ENCODE data around the gene APOB.

The APOB gene

DNA sequence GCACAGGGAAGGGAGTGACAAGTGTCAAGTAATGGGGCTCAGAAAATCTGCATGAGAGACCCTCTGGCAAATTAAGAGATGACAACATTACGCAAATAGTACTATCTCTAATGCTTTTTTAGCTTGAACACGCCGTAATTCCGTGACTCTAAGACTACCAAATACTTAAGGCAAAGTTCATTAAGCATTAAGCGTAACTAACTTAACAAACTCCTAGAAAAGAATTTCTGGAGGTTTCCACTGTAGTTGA lies 1.2 kb downstream of the APOB start:
- Histone ChIP-seq H3K9me3 (ENCODE audit: insufficient read depth, low read length, severe bottlenecking) (no peaks in the 10 kb centered on the region), H3K79me2 (ENCODE audit: insufficient read depth, low read length) (no peaks in the 10 kb centered on the region), H4K20me1 (ENCODE audit: insufficient read depth, low read length) (no peaks in the 10 kb centered on the region), H3K4me2 (ENCODE audit: insufficient read depth, low read length) (no peak overlapping the region), H3K36me3 (ENCODE audit: insufficient read depth, low read length) (no peaks in the 10 kb centered on the region), H3K4me3 (ENCODE audit: low read depth in 1 of 2, low read length in 2 of 2) (no peak overlapping the region), H2AFZ (ENCODE audit: low read depth, low read length) (no peak overlapping the region), H3K9ac (ENCODE audit: low read depth, low read length) (no peak overlapping the region), H3K4me1 (ENCODE audit: insufficient read depth, low read length) (no peaks in the 10 kb centered on the region), H3K27me3 (ENCODE audit: insufficient read depth, low read length, poor library complexity) (no peaks in the 10 kb centered on the region), H3K27ac (ENCODE audit: low read length) (no peak overlapping the region)
- DNase-seq (no peak), ATAC-seq (ENCODE audit: insufficient read depth, low read depth) (no peak)
- no peak for TF ChIP-seq EZH2 (IDR thresholded peaks at IDR 0.05; ENCODE audit: borderline replicate concordance, low read depth, low read length, severe bottlenecking)
- TF ChIP-seq, protein P1, sequence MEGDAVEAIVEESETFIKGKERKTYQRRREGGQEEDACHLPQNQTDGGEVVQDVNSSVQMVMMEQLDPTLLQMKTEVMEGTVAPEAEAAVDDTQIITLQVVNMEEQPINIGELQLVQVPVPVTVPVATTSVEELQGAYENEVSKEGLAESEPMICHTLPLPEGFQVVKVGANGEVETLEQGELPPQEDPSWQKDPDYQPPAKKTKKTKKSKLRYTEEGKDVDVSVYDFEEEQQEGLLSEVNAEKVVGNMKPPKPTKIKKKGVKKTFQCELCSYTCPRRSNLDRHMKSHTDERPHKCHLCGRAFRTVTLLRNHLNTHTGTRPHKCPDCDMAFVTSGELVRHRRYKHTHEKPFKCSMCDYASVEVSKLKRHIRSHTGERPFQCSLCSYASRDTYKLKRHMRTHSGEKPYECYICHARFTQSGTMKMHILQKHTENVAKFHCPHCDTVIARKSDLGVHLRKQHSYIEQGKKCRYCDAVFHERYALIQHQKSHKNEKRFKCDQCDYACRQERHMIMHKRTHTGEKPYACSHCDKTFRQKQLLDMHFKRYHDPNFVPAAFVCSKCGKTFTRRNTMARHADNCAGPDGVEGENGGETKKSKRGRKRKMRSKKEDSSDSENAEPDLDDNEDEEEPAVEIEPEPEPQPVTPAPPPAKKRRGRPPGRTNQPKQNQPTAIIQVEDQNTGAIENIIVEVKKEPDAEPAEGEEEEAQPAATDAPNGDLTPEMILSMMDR (IDR thresholded peaks at IDR 0.05; ENCODE audit: borderline replicate concordance, extremely low read depth, low read length, poor library complexity, severe bottlenecking): no peak

GRCh38 chr2:21041943-21042707 lies 1.7 kb downstream of the APOB start:
- no peak overlapping the region for H3K9ac ChIP-seq (ENCODE audit: low read depth, low read length)
- no peaks in the 10 kb centered on the region for H3K9me3 ChIP-seq (ENCODE audit: insufficient read depth, low read length, severe bottlenecking)
- H3K27me3 ChIP-seq (ENCODE audit: insufficient read depth, low read length, poor library complexity): no peaks in the 10 kb centered on the region
- H3K4me1 ChIP-seq (ENCODE audit: insufficient read depth, low read length): no peaks in the 10 kb centered on the region
- H3K4me2 ChIP-seq (ENCODE audit: insufficient read depth, low read length): no peak overlapping the region
- H3K79me2 ChIP-seq (ENCODE audit: insufficient read depth, low read length): no peaks in the 10 kb centered on the region
- no peak overlapping the region for H2AFZ ChIP-seq (ENCODE audit: low read depth, low read length)
- DNase-seq (no peak), ATAC-seq (ENCODE audit: insufficient read depth, low read depth) (no peak)
- no peak overlapping the region for H3K4me3 ChIP-seq (ENCODE audit: low read depth in 1 of 2, low read length in 2 of 2)
- H3K36me3 ChIP-seq (ENCODE audit: insufficient read depth, low read length): no peaks in the 10 kb centered on the region
- TF ChIP-seq, protein P1 (IDR thresholded peaks at IDR 0.05; ENCODE audit: borderline replicate concordance, extremely low read depth, low read length, poor library complexity, severe bottlenecking): no peak
- no peak for TF ChIP-seq EZH2 (IDR thresholded peaks at IDR 0.05; ENCODE audit: borderline replicate concordance, low read depth, low read length, severe bottlenecking)
- H3K27ac ChIP-seq (ENCODE audit: low read length): no peak overlapping the region
- H4K20me1 ChIP-seq (ENCODE audit: insufficient read depth, low read length): no peaks in the 10 kb centered on the region

GRCh38 chr2:21041462-21041861 lies 2.4 kb downstream of the APOB start:
- Histone ChIP-seq H3K36me3 (ENCODE audit: insufficient read depth, low read length) (no peaks in the 10 kb centered on the region), H3K27ac (ENCODE audit: low read length) (no peak overlapping the region), H2AFZ (ENCODE audit: low read depth, low read length) (no peak overlapping the region), H4K20me1 (ENCODE audit: insufficient read depth, low read length) (no peaks in the 10 kb centered on the region), H3K9ac (ENCODE audit: low read depth, low read length) (no peak overlapping the region), H3K4me2 (ENCODE audit: insufficient read depth, low read length) (no peak overlapping the region), H3K4me1 (ENCODE audit: insufficient read depth, low read length) (no peaks in the 10 kb centered on the region), H3K9me3 (ENCODE audit: insufficient read depth, low read length, severe bottlenecking) (no peaks in the 10 kb centered on the region), H3K27me3 (ENCODE audit: insufficient read depth, low read length, poor library complexity) (no peaks in the 10 kb centered on the region), H3K79me2 (ENCODE audit: insufficient read depth, low read length) (no peaks in the 10 kb centered on the region), H3K4me3 (ENCODE audit: low read depth in 1 of 2, low read length in 2 of 2) (no peak overlapping the region)
- no peak for TF ChIP-seq EZH2 (IDR thresholded peaks at IDR 0.05; ENCODE audit: borderline replicate concordance, low read depth, low read length, severe bottlenecking)
- TF ChIP-seq, protein P1 (IDR thresholded peaks at IDR 0.05; ENCODE audit: borderline replicate concordance, extremely low read depth, low read length, poor library complexity, severe bottlenecking): no peak
- no peak for DNase-seq
- no peak for ATAC-seq (ENCODE audit: insufficient read depth, low read depth)

Data from DND-41 (cell line).